H1 (cell line): ENCODE results near the gene LRRC40. TPM values are rescaled to one million over a fixed set of nuclear protein-coding genes. Genes with fewer than 3 reads are reported as not detected.

Experiments
- CTCF ChIA-PET: fragments of 300-600 bp; sonication (Branson Sonifier 250); formaldehyde crosslinking; loops from one replicate; lab custom pipeline; 2021; ENCODE audit not compliant: partially characterized antibody; lab: Charles Lee
- POLR2A ChIA-PET: fragments of 300-600 bp; sonication (Branson Sonifier 250); formaldehyde crosslinking; loops from one replicate; lab custom pipeline; 2021; ENCODE audit warnings: inconsistent platforms; ENCODE audit not compliant: partially characterized antibody; lab: Charles Lee
- DNase-seq, 2 experiments: peaks; one replicate each; pipeline versions ENCODE4 v3.0.0 to v3.0.0-alpha.2; 2010 to 2022; ENCODE audit warnings: low spot score in 2 of 2, low read depth in 1 of 2, mixed read lengths in 1 of 2
- FAIRE-seq: peaks from 2 replicates; lab custom pipeline; 2011; peaks lifted over from hg19 to GRCh38; lab: Jason Lieb, UNC
- H2AFZ ChIP-seq: 2 replicates; pipeline ENCODE4 v1.8.1; 2012; ENCODE audit warnings: low read length, inconsistent platforms
- H2AK5ac ChIP-seq: 2 replicates; pipeline ENCODE4 v1.6.1; 2013; ENCODE audit warnings: low read depth, low read length
- H2BK120ac ChIP-seq: replicated peaks from 2 replicates; pipeline ENCODE3; 2013; ENCODE audit warnings: low read depth, low read length, inconsistent platforms
- H2BK12ac ChIP-seq: 2 replicates; pipeline ENCODE4 v1.6.1; 2013; ENCODE audit warnings: low read depth, low read length
- H2BK15ac ChIP-seq: 2 replicates; pipeline ENCODE4 v1.6.1; 2013; ENCODE audit warnings: low read length
- H2BK20ac ChIP-seq: 2 replicates; pipeline ENCODE4 v1.6.1; 2013; ENCODE audit warnings: low read length
- H2BK5ac ChIP-seq: 2 replicates; pipeline ENCODE4 v1.6.1; 2013; ENCODE audit warnings: low read depth, low read length
- H3K14ac ChIP-seq: 2 replicates; pipeline ENCODE4 v1.6.1; 2013; ENCODE audit warnings: inconsistent platforms; ENCODE audit not compliant: insufficient read length
- H3K18ac ChIP-seq: 2 replicates; pipeline ENCODE4 v1.6.1; 2013; ENCODE audit warnings: low read length; ENCODE audit errors: extremely low read depth
- H3K23ac ChIP-seq: 2 replicates; pipeline ENCODE4 v1.6.1; 2013; ENCODE audit warnings: inconsistent platforms; ENCODE audit not compliant: insufficient read length
- H3K23me2 ChIP-seq: 2 replicates; pipeline ENCODE4 v1.6.1; 2013; ENCODE audit warnings: low read depth, low read length
- H3K27ac ChIP-seq: 2 replicates; pipeline ENCODE4 v1.6.1; 2011; ENCODE audit warnings: low read depth, low read length, inconsistent platforms
- H3K27me3 ChIP-seq, 4 experiments: replicated peaks in 1 of 4; 1 replicate in 1 of 4; 2 replicates in 3 of 4; pipeline versions ENCODE4 v1.6.1 to v1.8.1; 2011 to 2013; ENCODE audit warnings: low read length in 3 of 4, mild to moderate bottlenecking in 3 of 4, inconsistent platforms in 2 of 4, mixed read lengths in 2 of 4, moderate library complexity in 1 of 4; ENCODE audit not compliant: control insufficient read depth in 3 of 4, insufficient read depth in 3 of 4; ENCODE audit errors: extremely low read depth in 1 of 4
- H3K36me3 ChIP-seq, 4 experiments: 2 replicates each; pipeline versions ENCODE4 v1.6.1 to v1.8.1; 2011 to 2013; ENCODE audit warnings: mild to moderate bottlenecking in 4 of 4, low read length in 3 of 4, moderate library complexity in 2 of 4, control low read depth in 1 of 4, inconsistent platforms in 1 of 4; ENCODE audit not compliant: insufficient read depth in 4 of 4, control insufficient read depth in 2 of 4
- H3K4ac ChIP-seq: replicated peaks from 2 replicates; pipeline ENCODE3; 2013; ENCODE audit warnings: low read length, low read depth, mixed read lengths, inconsistent platforms; ENCODE audit not compliant: insufficient read length
- H3K4me1 ChIP-seq, 4 experiments: replicated peaks in 1 of 4; 1 replicate in 1 of 4; 2 replicates in 3 of 4; pipeline versions ENCODE4 v1.6.1 to v1.8.1; 2011 to 2013; ENCODE audit warnings: low read length in 3 of 4, inconsistent platforms in 2 of 4, mixed read lengths in 1 of 4; ENCODE audit not compliant: insufficient read depth in 4 of 4, control insufficient read depth in 3 of 4
- H3K4me2 ChIP-seq, 2 experiments: 2 replicates each; pipeline versions ENCODE4 v1.6.1 to v1.8.1; 2011 to 2013; ENCODE audit warnings: low read depth in 2 of 2, low read length in 2 of 2, control low read depth in 1 of 2, inconsistent platforms in 1 of 2, mild to moderate bottlenecking in 1 of 2; ENCODE audit not compliant: insufficient read depth in 1 of 2
- H3K4me3 ChIP-seq, 4 experiments: fragments of 200-600, 300-600 bp in 1 of 4; sonication (generic), shearing (Covaris generic), sonication (Bioruptor Twin) in 1 of 4; 2 replicates each; pipeline versions ENCODE4 v1.5.1 to v1.8.1; 2011 to 2016; ENCODE audit warnings: low read length in 4 of 4, low read depth in 3 of 4, control low read depth in 2 of 4, inconsistent platforms in 2 of 4, mild to moderate bottlenecking in 2 of 4, mixed read lengths in 1 of 4, moderate library complexity in 1 of 4; ENCODE audit not compliant: insufficient read depth in 2 of 4; ENCODE audit errors: extremely low read depth in 1 of 4
- H3K56ac ChIP-seq: replicated peaks from 2 replicates; pipeline ENCODE3; 2013; ENCODE audit warnings: low read depth, mild to moderate bottlenecking, mixed read lengths, low read length, inconsistent platforms; ENCODE audit not compliant: insufficient read length
- H3K79me1 ChIP-seq: 2 replicates; pipeline ENCODE4 v1.6.1; 2013; ENCODE audit warnings: low read depth, low read length, control low read depth
- H3K79me2 ChIP-seq, 2 experiments: 2 replicates each; pipeline versions ENCODE4 v1.6.1 to v1.8.1; 2012 to 2013; ENCODE audit warnings: low read length in 2 of 2, mild to moderate bottlenecking in 2 of 2, inconsistent platforms in 1 of 2; ENCODE audit not compliant: insufficient read depth in 2 of 2, control insufficient read depth in 1 of 2
- H3K9ac ChIP-seq, 4 experiments: replicated peaks in 1 of 4; 1 replicate in 1 of 4; 2 replicates in 3 of 4; pipeline versions ENCODE4 v1.6.1 to v1.8.1; 2011 to 2013; ENCODE audit warnings: low read depth in 3 of 4, low read length in 3 of 4, control low read depth in 2 of 4, mild to moderate bottlenecking in 2 of 4, moderate library complexity in 2 of 4, inconsistent platforms in 1 of 4; ENCODE audit errors: extremely low read depth in 1 of 4
- H3K9me3 ChIP-seq, 2 experiments: 2 replicates each; pipeline versions ENCODE4 v1.6.1 to v1.8.1; 2012 to 2013; ENCODE audit warnings: mild to moderate bottlenecking in 2 of 2, moderate library complexity in 2 of 2, control low read depth in 1 of 2, inconsistent platforms in 1 of 2, low read depth in 1 of 2, low read length in 1 of 2, mixed read lengths in 1 of 2; ENCODE audit not compliant: insufficient read depth in 2 of 2
- H4K20me1 ChIP-seq, 2 experiments: replicated peaks in 1 of 2; 2 replicates each; pipeline versions ENCODE3 to v1.8.1; 2011 to 2013; ENCODE audit warnings: inconsistent platforms in 2 of 2, low read length in 2 of 2, mild to moderate bottlenecking in 1 of 2; ENCODE audit not compliant: insufficient read depth in 2 of 2, control insufficient read depth in 1 of 2
- H4K5ac ChIP-seq: 2 replicates; pipeline ENCODE4 v1.6.1; 2013; ENCODE audit warnings: low read length, low read depth, mixed read lengths, inconsistent platforms; ENCODE audit not compliant: insufficient read length
- H4K8ac ChIP-seq: 2 replicates; pipeline ENCODE4 v1.8.0; 2013; ENCODE audit warnings: mild to moderate bottlenecking, moderate library complexity, low read length, inconsistent platforms; ENCODE audit not compliant: insufficient read depth; ENCODE audit errors: extremely low read depth
- H4K91ac ChIP-seq: replicated peaks from 2 replicates; pipeline ENCODE3; 2013; ENCODE audit warnings: low read length, mixed read lengths, inconsistent platforms; ENCODE audit not compliant: insufficient read length
- CTBP2 ChIP-seq: IDR thresholded peaks from 2 replicates; pipeline ENCODE4 v1.7.0; 2011; ENCODE audit warnings: borderline replicate concordance, mild to moderate bottlenecking, moderate library complexity, mixed read lengths, low read length; ENCODE audit not compliant: insufficient read depth, insufficient read length
- CTCF ChIP-seq, 3 experiments: IDR thresholded peaks; 1 replicate in 2 of 3; 2 replicates in 1 of 3; pipeline versions ENCODE4 v1.5.1 to v1.6.1; 2011; ENCODE audit warnings: low read length in 3 of 3, mild to moderate bottlenecking in 3 of 3, inconsistent platforms in 2 of 3, low read depth in 1 of 3, moderate library complexity in 1 of 3; ENCODE audit not compliant: insufficient read depth in 1 of 3; ENCODE audit errors: control extremely low read depth in 1 of 3
- GTF2F1 ChIP-seq: IDR thresholded peaks from 2 replicates; pipeline ENCODE4 v1.6.1; 2012; ENCODE audit warnings: low read depth, low read length, improper control_type of control experiment, borderline replicate concordance
- PHF8 ChIP-seq: fragments of 200-600 bp; sonication (generic); conservative IDR thresholded peaks from 2 replicates; pipeline ENCODE4 v1.7.1; 2012; ENCODE audit warnings: low read depth, mild to moderate bottlenecking, inconsistent platforms, low read length, moderate library complexity
- POLR2A ChIP-seq, 2 experiments: IDR thresholded peaks; 1 replicate in 1 of 2; 2 replicates in 1 of 2; pipeline ENCODE4 v1.6.1; 2011; ENCODE audit warnings: low read depth in 2 of 2, low read length in 2 of 2, mild to moderate bottlenecking in 2 of 2; ENCODE audit errors: control extremely low read depth in 1 of 2
- POU5F1 ChIP-seq: IDR thresholded peaks from 2 replicates; pipeline ENCODE4 v1.6.1; 2011; ENCODE audit warnings: low read depth, mild to moderate bottlenecking, low read length, moderate library complexity
- RAD21 ChIP-seq, 2 experiments: IDR thresholded peaks in 1 of 2; conservative IDR thresholded peaks in 1 of 2; 2 replicates each; pipeline ENCODE4 v1.6.1; 2011; ENCODE audit warnings: low read depth in 2 of 2, low read length in 2 of 2, improper control_type of control experiment in 1 of 2, inconsistent platforms in 1 of 2, mild to moderate bottlenecking in 1 of 2, moderate library complexity in 1 of 2
- RXRA ChIP-seq: IDR thresholded peaks from 2 replicates; pipeline ENCODE4 v1.6.1; 2011; ENCODE audit warnings: low read depth, mild to moderate bottlenecking, low read length, moderate library complexity; ENCODE audit not compliant: insufficient read depth
- SIRT6 ChIP-seq: IDR thresholded peaks from one replicate; pipeline ENCODE4 v1.7.1; 2012; ENCODE audit warnings: low read length, inconsistent platforms
- TAF7 ChIP-seq: optimal IDR thresholded peaks from 2 replicates; pipeline ENCODE3; 2011; ENCODE audit warnings: low read depth, mild to moderate bottlenecking, inconsistent platforms, low read length, moderate library complexity, borderline replicate concordance
- WGBS, 2 experiments: shearing (Covaris generic) in 1 of 2; methylation state at CpG; one replicate each; pipeline versions ENCODE4 v1.1.6 to v1.1.7; 2013 to 2015; ENCODE audit warnings: low lambda C conversion rate in 2 of 2, mixed read lengths in 2 of 2, inconsistent platforms in 1 of 2, low coverage in 1 of 2, missing lambda C conversion rate in 1 of 2; ENCODE audit not compliant: insufficient replicate concordance in 2 of 2, insufficient coverage in 1 of 2, insufficient read length in 1 of 2; ENCODE audit errors: extremely low coverage in 1 of 2, missing lambda C conversion rate in 1 of 2; 5-methylcytosine and 5-hydroxymethylcytosine counted together
- polyA plus RNA-seq, 7 experiments: library from polyadenylated mRNA; depleted of rRNA in 3 of 7; stranded (reverse) in 5 of 7; unstranded in 2 of 7; fragments of >200 nt in 5 of 7; fragments of 200-250 nt in 2 of 7; gene quantifications; 1 replicate in 5 of 7; 2 replicates in 1 of 7; 4 replicates in 1 of 7; pipeline versions ENCODE4 v1.2.1 to v1.2.3, GENCODE V29; 2011 to 2013; ENCODE audit warnings: missing spikeins in 2 of 7, mixed read lengths in 2 of 7
- total RNA-seq: library from RNA; stranded (reverse); fragmentation: NEBNext Ultra II Directional; extraction: Animal tissue kit (Norgen Biotek cat#: 25700); gene quantifications from 2 replicates; pipeline ENCODE4 v1.2.1, GENCODE V29; 2021

The LRRC40 gene
- total and polyA plus RNA-seq, 2 of the 8 experiments (the other 6 are each of a cell fraction or from before 2014, with no cell fraction given) = 13.4 to 30.8 TPM

- TF ChIP-seq POLR2A (IDR thresholded peaks at IDR 0.05; ENCODE audit: control extremely low read depth in 1 of 2, low read depth in 2 of 2, low read length in 2 of 2) (no peak), CTBP2 (no peak), GTF2F1 (no peak), TAF7 (no peak), RXRA (no peak), RAD21 (IDR thresholded peaks at IDR 0.05 in 1 of 2, conservative IDR thresholded peaks at IDR 0.05 in 1 of 2; ENCODE audit: low read depth in 2 of 2, low read length in 2 of 2) (peak; percentile 22 to 32; a peak in 3 of 4 replicates), SIRT6 (no peak), CTCF (IDR thresholded peaks at IDR 0.05; ENCODE audit: control extremely low read depth in 1 of 3, insufficient read depth in 1 of 3, low read depth in 1 of 3, low read length in 3 of 3) (peak; percentile 14 to 58 (median 58); a peak in 3 of 4 replicates), POU5F1 (no peak), PHF8 (no peak)
- H3K4me3 ChIP-seq = no peak overlapping the region
- H3K23me2 ChIP-seq = no peaks in the 10 kb centered on the region
- WGBS, 2 experiments = 86% methylated on average over 5 of the region's 5 CpGs; no CpG with 5 or more reads in 1 of the 2 experiments
- no peak overlapping the region for H4K8ac ChIP-seq
- H3K9me3 ChIP-seq = no peaks in the 10 kb centered on the region
- no peak overlapping the region for H2BK15ac ChIP-seq
- CTCF ChIA-PET = interaction anchor here (0.6 to 1.8 kb wide), 9 partner anchors 8 to 77 kb away, joined by 3 to 10 read pairs (median 4); no protein-coding TSS in a partner anchor
- no peak overlapping the region for H4K5ac ChIP-seq
- H2BK12ac ChIP-seq = no peak overlapping the region
- H4K91ac ChIP-seq = no peak overlapping the region
- no peak overlapping the region for H3K4ac ChIP-seq
- H3K27ac ChIP-seq = no peak overlapping the region
- no peaks in the 10 kb centered on the region for H3K79me2 ChIP-seq
- H3K14ac ChIP-seq = no peak overlapping the region
- no peak overlapping the region for H3K9ac ChIP-seq
- H3K18ac ChIP-seq = no peak overlapping the region
- H3K79me1 ChIP-seq = no peaks in the 10 kb centered on the region
- H2BK5ac ChIP-seq = no peak overlapping the region
- no peak overlapping the region for H2AK5ac ChIP-seq
- DNase-seq (no peak), FAIRE-seq (no peak)
- H2BK120ac ChIP-seq = no peak overlapping the region
- H2BK20ac ChIP-seq = no peak overlapping the region
- no peak overlapping the region for H3K56ac ChIP-seq
- peaks cover 0 to 1% (median 0%) of the 10 kb centered on the region in 4 experiments; a peak in 1 of 7 replicates for H3K27me3 ChIP-seq
- no peaks in the 10 kb centered on the region for H3K4me1 ChIP-seq
- no peaks in the 10 kb centered on the region for H4K20me1 ChIP-seq
- POLR2A ChIA-PET = no interaction called here
- H3K36me3 ChIP-seq = no peaks in the 10 kb centered on the region
- no peak overlapping the region for H3K23ac ChIP-seq
- peak overlapping the region; percentile 46; the same call in 1 of the 2 replicates for H2AFZ ChIP-seq
- H3K4me2 ChIP-seq = no peak overlapping the region
These were observed 92.5 kb downstream of the LRRC40 start for GRCh38 chr1:70112838-70113237.
